Measurements from ENCODE around the gene GYG1. TPM values are rescaled to one million over a fixed set of nuclear protein-coding genes. Genes with fewer than 3 reads are reported as not detected.

GYG1 gene
- total RNA-seq, 1 experiment from 2014 or later: 34.8 TPM

- ChIA-PET POLR2A (no interaction called here), CTCF (no interaction called here)
- Mint-ChIP-seq H3K27me3 (ENCODE audit: low read depth) (no peaks in the 10 kb centered on the region), H3K27ac (peak overlapping the region; percentile 92), H3K4me3 (no peak overlapping the region), H3K36me3 (peaks cover 35% of the 10 kb centered on the region), H3K9me3 (peaks cover 12% of the 10 kb centered on the region), H3K4me1 (peaks cover 57% of the 10 kb centered on the region)
- no peak for DNase-seq (ENCODE audit: low spot score)
- no peak for TF ChIP-seq NR2C2 (CRISPR knock-in tag; IDR thresholded peaks at IDR 0.05)
- TF ChIP-seq SOX15 (CRISPR knock-in tag; IDR thresholded peaks at IDR 0.05): no peak
- no peak for TF ChIP-seq FOXP1 (CRISPR knock-in tag; IDR thresholded peaks at IDR 0.05; ENCODE audit: borderline replicate concordance)
- TF ChIP-seq ATF2 (CRISPR knock-in tag; IDR thresholded peaks at IDR 0.05; ENCODE audit: borderline replicate concordance, low read depth): no peak
- TF ChIP-seq ZNF232 (CRISPR knock-in tag; IDR thresholded peaks at IDR 0.05): no peak
- TF ChIP-seq GTF2I (CRISPR knock-in tag; conservative IDR thresholded peaks at IDR 0.05): no peak
- no peak for TF ChIP-seq PRDM15 (CRISPR knock-in tag; IDR thresholded peaks at IDR 0.05)
- TF ChIP-seq NR1H2 (CRISPR knock-in tag; IDR thresholded peaks at IDR 0.05): no peak
- TF ChIP-seq USF1 (CRISPR knock-in tag; IDR thresholded peaks at IDR 0.05): no peak
- peak; percentile 38 for ATAC-seq
These were observed 28.2 kb downstream of the GYG1 start for GRCh38 chr3:149019580-149019979.

- H3K4me1 Mint-ChIP-seq: peaks cover 55% of the 10 kb centered on the region
These were observed 29.0 kb downstream of the GYG1 start for GRCh38 chr3:149020196-149020838.

GRCh38 chr3:149020839-149021252, 29.5 kb downstream of the GYG1 start:
- DNase-seq (ENCODE audit: low spot score): no peak
- TF ChIP-seq ZNF423 (CRISPR knock-in tag; IDR thresholded peaks at IDR 0.05) (peak; percentile 24; the same call in 1 of the 2 replicates), STAT6 (CRISPR knock-in tag; conservative IDR thresholded peaks at IDR 0.05; ENCODE audit: low read depth) (no peak), ZNF532 (CRISPR knock-in tag; IDR thresholded peaks at IDR 0.05; ENCODE audit: borderline replicate concordance) (no peak)

More at GRCh38 chr3:149020196-149020838, 29.0 kb downstream of the GYG1 start:
- ATAC-seq (no peak), DNase-seq (ENCODE audit: low spot score) (no peak)
- POLR2A ChIA-PET: no interaction called here
- Mint-ChIP-seq H3K36me3 (peaks cover 40% of the 10 kb centered on the region), H3K9me3 (peaks cover 19% of the 10 kb centered on the region), H3K4me3 (peak overlapping the region; percentile 26; the same call in 1 of the 2 replicates), H3K27me3 (ENCODE audit: low read depth) (no peaks in the 10 kb centered on the region), H3K27ac (peak overlapping the region; percentile 96)
- TF ChIP-seq CREB1 (CRISPR knock-in tag; IDR thresholded peaks at IDR 0.05): no peak
- TF ChIP-seq OVOL2 (CRISPR knock-in tag; IDR thresholded peaks at IDR 0.05; ENCODE audit: borderline replicate concordance): no peak
- no peak for TF ChIP-seq ZMAT4 (CRISPR knock-in tag; IDR thresholded peaks at IDR 0.05)
- TF ChIP-seq ZNF416 (CRISPR knock-in tag; IDR thresholded peaks at IDR 0.05): no peak
- TF ChIP-seq FOXK1 (CRISPR knock-in tag; IDR thresholded peaks at IDR 0.05): no peak
- no peak for TF ChIP-seq MYBL2 (CRISPR knock-in tag; IDR thresholded peaks at IDR 0.05)
- CTCF ChIA-PET: interaction anchor here (1.7 to 1.9 kb wide), 2 partner anchors 62 to 70 kb away, joined by 4 to 7 read pairs; no protein-coding TSS in a partner anchor

More at GRCh38 chr3:149020839-149021252, 29.5 kb downstream of the GYG1 start:
- Mint-ChIP-seq H3K36me3 (peaks cover 42% of the 10 kb centered on the region), H3K4me3 (peak overlapping the region; percentile 26; the same call in 1 of the 2 replicates), H3K4me1 (peaks cover 50% of the 10 kb centered on the region), H3K27me3 (ENCODE audit: low read depth) (no peaks in the 10 kb centered on the region), H3K9me3 (peaks cover 25% of the 10 kb centered on the region), H3K27ac (peak overlapping the region; percentile 96)
- POLR2A ChIA-PET: interaction anchor here (0.7 kb wide), 1 partner anchor 12 kb away, joined by 3 read pairs; no protein-coding TSS in a partner anchor
- ATAC-seq: peak; percentile 65
- CTCF ChIA-PET: interaction anchor here (1.2 to 1.9 kb wide), 5 partner anchors 30 to 70 kb away, joined by 3 to 20 read pairs (median 5); partner anchors contain the start of gene GYG1
